Measurements from ENCODE around the gene FAM169A. TPM values are rescaled to one million over a fixed set of nuclear protein-coding genes. Genes with fewer than 3 reads are reported as not detected.
A peak's percentile ranks its signal among the peaks of the same experiment; 100 is the strongest.

Gene FAM169A
- total RNA-seq, 4 donors from 2014 or later: under 0.01 to 26.5 (median 3.5) TPM

DNA sequence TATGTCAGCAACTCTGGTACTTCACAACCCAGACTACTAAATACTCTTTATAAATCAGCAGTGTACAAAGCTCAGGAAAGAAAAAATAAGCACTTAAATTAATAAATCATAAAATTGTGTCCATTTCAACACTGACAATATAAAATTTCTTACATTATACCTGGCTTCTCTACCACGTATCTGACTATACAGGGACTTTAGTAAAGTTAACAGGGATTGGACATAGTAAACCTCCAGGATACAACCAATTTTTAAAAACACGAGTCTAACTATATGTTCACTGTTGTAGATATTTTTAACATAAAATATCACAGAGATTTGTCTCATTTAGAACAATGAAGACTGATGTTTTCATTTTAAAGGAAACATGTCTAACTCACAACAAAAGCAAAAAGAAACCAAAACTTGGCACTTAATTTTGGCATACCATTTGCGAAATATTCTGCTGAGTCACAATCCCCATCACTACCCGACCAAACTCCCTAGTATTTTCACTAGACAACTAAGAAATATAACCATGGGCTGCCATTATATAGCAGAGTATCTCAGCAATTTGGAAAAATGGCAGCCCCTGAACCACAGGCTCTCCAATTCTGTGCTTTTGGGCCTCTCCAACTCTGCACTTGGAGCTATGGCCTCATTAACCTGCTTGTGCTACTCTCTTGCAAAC lies 14.4 kb downstream of the FAM169A start:
- DNase-seq: no peak
- Histone ChIP-seq H3K36me3 (no peaks in the 10 kb centered on the region), H3K9me3 (no peaks in the 10 kb centered on the region), H3K4me3 (no peak overlapping the region), H3K4me1 (no peaks in the 10 kb centered on the region), H3K27me3 (no peaks in the 10 kb centered on the region), H3K27ac (peak overlapping the region in 1 of 2 donors; percentile 12)
- TF ChIP-seq, protein P1, sequence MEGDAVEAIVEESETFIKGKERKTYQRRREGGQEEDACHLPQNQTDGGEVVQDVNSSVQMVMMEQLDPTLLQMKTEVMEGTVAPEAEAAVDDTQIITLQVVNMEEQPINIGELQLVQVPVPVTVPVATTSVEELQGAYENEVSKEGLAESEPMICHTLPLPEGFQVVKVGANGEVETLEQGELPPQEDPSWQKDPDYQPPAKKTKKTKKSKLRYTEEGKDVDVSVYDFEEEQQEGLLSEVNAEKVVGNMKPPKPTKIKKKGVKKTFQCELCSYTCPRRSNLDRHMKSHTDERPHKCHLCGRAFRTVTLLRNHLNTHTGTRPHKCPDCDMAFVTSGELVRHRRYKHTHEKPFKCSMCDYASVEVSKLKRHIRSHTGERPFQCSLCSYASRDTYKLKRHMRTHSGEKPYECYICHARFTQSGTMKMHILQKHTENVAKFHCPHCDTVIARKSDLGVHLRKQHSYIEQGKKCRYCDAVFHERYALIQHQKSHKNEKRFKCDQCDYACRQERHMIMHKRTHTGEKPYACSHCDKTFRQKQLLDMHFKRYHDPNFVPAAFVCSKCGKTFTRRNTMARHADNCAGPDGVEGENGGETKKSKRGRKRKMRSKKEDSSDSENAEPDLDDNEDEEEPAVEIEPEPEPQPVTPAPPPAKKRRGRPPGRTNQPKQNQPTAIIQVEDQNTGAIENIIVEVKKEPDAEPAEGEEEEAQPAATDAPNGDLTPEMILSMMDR (IDR thresholded peaks at IDR 0.05): no peak
- no peak for TF ChIP-seq POLR2A (IDR thresholded peaks at IDR 0.05)
- intact Hi-C loops (cut with DNase I; ENCODE audit: low total_unique reads): no loop called here

DNA sequence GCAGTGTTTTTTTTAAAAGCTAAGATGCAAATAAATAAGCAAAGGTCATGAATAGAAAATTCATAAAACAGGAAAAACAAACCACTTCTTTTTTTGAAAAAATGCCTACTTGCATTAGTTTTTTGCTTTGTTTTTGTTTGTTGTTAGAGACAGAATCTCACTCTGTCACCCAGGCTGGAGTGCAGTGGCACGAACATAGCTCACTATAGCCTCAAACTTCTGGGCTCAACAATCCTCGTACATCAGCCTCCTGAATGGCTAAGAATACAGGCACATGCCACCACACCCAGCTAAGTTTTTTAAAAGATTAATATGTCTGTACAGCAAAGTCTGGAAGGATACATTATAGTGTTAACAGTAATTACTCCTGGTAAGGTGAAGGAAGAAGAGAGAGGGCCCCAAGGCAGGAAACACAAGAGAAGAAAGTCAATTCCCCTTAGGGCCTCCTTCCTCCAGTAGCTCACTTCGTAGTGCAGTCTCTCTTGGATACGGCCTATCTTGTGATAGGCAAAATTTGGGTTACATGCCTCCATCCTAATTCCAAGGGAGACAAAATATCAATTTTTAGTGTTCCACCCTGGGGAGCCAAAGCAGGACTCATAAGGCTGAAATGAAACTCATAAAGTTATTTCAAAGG lies 15.3 kb downstream of the FAM169A start:
- Histone ChIP-seq H3K9me3 (no peaks in the 10 kb centered on the region), H3K27me3 (no peaks in the 10 kb centered on the region), H3K27ac (no peak overlapping the region), H3K4me3 (no peak overlapping the region), H3K4me1 (no peaks in the 10 kb centered on the region), H3K36me3 (no peaks in the 10 kb centered on the region)
- no peak for DNase-seq
- TF ChIP-seq, protein P1 (IDR thresholded peaks at IDR 0.05): no peak
- TF ChIP-seq POLR2A (IDR thresholded peaks at IDR 0.05): no peak
- intact Hi-C loops (cut with DNase I; ENCODE audit: low total_unique reads): no loop called here

DNA sequence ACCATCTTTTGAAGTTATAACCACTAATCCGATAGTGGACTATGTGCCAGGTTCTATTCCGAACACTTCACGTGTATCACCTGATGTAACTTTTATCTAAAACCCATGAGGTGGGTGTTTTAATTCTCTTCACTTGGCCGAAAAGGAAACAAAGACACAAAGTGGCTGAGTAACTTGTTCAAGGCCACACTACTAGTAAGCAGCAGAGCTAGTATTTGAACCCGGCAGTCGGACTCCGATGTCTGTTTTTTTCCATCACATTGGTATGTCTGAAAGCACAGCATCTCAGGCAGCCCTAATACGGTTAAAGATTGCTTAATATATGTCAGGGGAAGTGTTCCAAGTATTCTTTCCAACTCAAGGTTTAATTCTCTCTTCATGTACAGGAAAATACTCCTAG lies 16.2 kb downstream of the FAM169A start:
- Histone ChIP-seq H3K36me3 (no peaks in the 10 kb centered on the region), H3K4me1 (no peaks in the 10 kb centered on the region), H3K27ac (no peak overlapping the region), H3K27me3 (no peaks in the 10 kb centered on the region), H3K4me3 (no peak overlapping the region), H3K9me3 (no peaks in the 10 kb centered on the region)
- no peak for TF ChIP-seq POLR2A (IDR thresholded peaks at IDR 0.05)
- TF ChIP-seq, protein P1 (IDR thresholded peaks at IDR 0.05): no peak
- intact Hi-C loops (cut with DNase I; ENCODE audit: low total_unique reads): no loop called here
- no peak for DNase-seq

DNA sequence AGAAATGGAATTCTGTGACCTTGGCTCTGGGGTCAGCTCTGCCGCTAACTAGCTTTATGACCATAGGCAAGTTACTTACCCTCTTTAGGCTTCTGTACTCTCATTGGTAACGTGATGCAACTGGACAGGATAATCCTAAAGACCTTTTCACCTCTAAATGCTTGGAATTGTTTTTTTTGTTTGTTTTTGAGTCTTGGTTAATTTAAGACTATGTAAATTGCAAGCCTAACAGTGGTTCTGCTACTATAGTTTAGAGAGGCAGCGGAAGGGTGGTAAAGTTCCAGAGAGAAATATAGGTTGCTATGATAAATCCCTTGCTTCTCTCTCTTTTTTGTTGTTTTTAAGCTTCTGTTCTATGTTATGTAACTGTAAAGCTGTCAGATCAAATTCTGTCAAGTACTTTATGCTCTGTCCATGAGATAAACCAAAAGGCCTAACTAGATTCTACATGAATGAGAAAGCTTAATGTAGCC lies 17.6 kb downstream of the FAM169A start:
- Histone ChIP-seq H3K9me3 (no peaks in the 10 kb centered on the region), H3K4me3 (no peak overlapping the region), H3K27ac (no peak overlapping the region), H3K27me3 (no peaks in the 10 kb centered on the region), H3K4me1 (no peaks in the 10 kb centered on the region), H3K36me3 (no peaks in the 10 kb centered on the region)
- DNase-seq: no peak
- TF ChIP-seq POLR2A (IDR thresholded peaks at IDR 0.05): no peak
- TF ChIP-seq, protein P1 (IDR thresholded peaks at IDR 0.05): no peak
- intact Hi-C loops (cut with DNase I; ENCODE audit: low total_unique reads): no loop called here

DNA sequence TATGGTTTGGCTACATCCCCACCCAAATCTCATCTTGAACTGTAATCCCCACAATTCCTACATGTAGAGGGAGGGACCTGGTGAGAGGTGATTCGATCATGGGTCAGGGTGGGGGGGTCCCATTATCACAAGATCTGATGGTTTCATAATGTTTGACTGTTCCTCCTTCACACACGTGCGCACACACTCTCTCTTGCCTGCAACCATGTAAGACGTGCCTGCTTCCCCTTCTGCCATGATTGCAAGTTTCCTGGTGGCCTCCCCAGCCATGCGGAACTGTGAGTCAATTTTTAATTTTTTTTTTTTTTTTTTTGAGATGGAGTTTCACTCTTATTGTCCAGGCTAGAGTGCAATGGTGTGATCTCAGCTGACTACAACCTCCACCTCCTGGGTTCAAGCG lies 27.0 kb downstream of the FAM169A start:
- intact Hi-C loops (cut with DNase I; ENCODE audit: low total_unique reads): no loop called here
- DNase-seq: no peak
- no peak overlapping the region for H3K27ac ChIP-seq
- H3K27me3 ChIP-seq: no peaks in the 10 kb centered on the region
- no peaks in the 10 kb centered on the region for H3K9me3 ChIP-seq
- TF ChIP-seq POLR2A (IDR thresholded peaks at IDR 0.05): no peak
- TF ChIP-seq, protein P1 (IDR thresholded peaks at IDR 0.05): no peak
- H3K4me3 ChIP-seq: no peak overlapping the region
- no peaks in the 10 kb centered on the region for H3K4me1 ChIP-seq
- no peaks in the 10 kb centered on the region for H3K36me3 ChIP-seq
